CD4-positive, CD25-positive, alpha-beta regulatory T cell (primary cell): ENCODE measurements around the gene PKP4. TPM values are rescaled to one million over a fixed set of nuclear protein-coding genes. Genes with fewer than 3 reads are reported as not detected.

Experiments
- ATAC-seq, 2 donors: fragments of 150-1000 bp; cut with Tn5 transposase; one replicate each; pipeline ENCODE4 v1.10.0; 2021; ENCODE audit warnings: low read depth in 2 of 2, moderate number of reproducible peaks in 2 of 2, moderate library complexity in 1 of 2
- DNase-seq, 3 donors: peaks; one replicate each; pipeline versions ENCODE4 v3.0.0 to v3.0.0-alpha.2; 2012 to 2022; ENCODE audit warnings: mixed read lengths in 1 of 3
- H3K27ac ChIP-seq: one replicate; pipeline ENCODE4 v1.7.0; 2013; ENCODE audit warnings: mild to moderate bottlenecking, low read length; ENCODE audit not compliant: insufficient read depth, poor library complexity, severe bottlenecking
- H3K27me3 ChIP-seq: one replicate; pipeline ENCODE4 v1.7.0; 2013; ENCODE audit warnings: low read length; ENCODE audit not compliant: control insufficient read depth, insufficient read depth
- H3K36me3 ChIP-seq: one replicate; pipeline ENCODE4 v1.7.0; 2013; ENCODE audit warnings: mild to moderate bottlenecking, low read length, moderate library complexity; ENCODE audit not compliant: control insufficient read depth, insufficient read depth
- H3K4me1 ChIP-seq: 2 replicates; pipeline ENCODE4 v1.7.0; 2013; ENCODE audit warnings: mild to moderate bottlenecking, low read length; ENCODE audit not compliant: insufficient read depth, control insufficient read depth, poor library complexity, severe bottlenecking
- H3K4me3 ChIP-seq: one replicate; pipeline ENCODE4 v1.7.0; 2013; ENCODE audit warnings: low read depth, mild to moderate bottlenecking, low read length, moderate library complexity
- H3K9me3 ChIP-seq, 2 experiments: 1 replicate in 1 of 2; 2 replicates in 1 of 2; pipeline ENCODE4 v1.7.0; 2013; ENCODE audit warnings: low read length in 2 of 2, mild to moderate bottlenecking in 1 of 2, moderate library complexity in 1 of 2; ENCODE audit not compliant: control insufficient read depth in 2 of 2
- H3K27ac Mint-ChIP-seq, 3 donors: one replicate each; pipeline ENCODE4 v1.8.0; 2020 to 2022; ENCODE audit warnings: mild to moderate bottlenecking in 3 of 3, mixed read lengths in 3 of 3, moderate library complexity in 2 of 3
- H3K27me3 Mint-ChIP-seq: one replicate; pipeline ENCODE4 v1.8.0; 2022; ENCODE audit warnings: mild to moderate bottlenecking, mixed read lengths
- H3K36me3 Mint-ChIP-seq: one replicate; pipeline ENCODE4 v1.8.0; 2020; ENCODE audit warnings: mixed read lengths
- H3K4me1 Mint-ChIP-seq, 4 donors: one replicate each; pipeline ENCODE4 v1.8.0; 2020 to 2022; ENCODE audit warnings: mixed read lengths in 4 of 4, mild to moderate bottlenecking in 1 of 4
- H3K4me3 Mint-ChIP-seq, 4 donors: one replicate each; pipeline ENCODE4 v1.8.0; 2020 to 2022; ENCODE audit warnings: mild to moderate bottlenecking in 4 of 4, mixed read lengths in 4 of 4, moderate library complexity in 3 of 4
- H3K9me3 Mint-ChIP-seq, 7 donors: one replicate each; pipeline ENCODE4 v1.8.0; 2020 to 2022; ENCODE audit warnings: mixed read lengths in 7 of 7, mild to moderate bottlenecking in 3 of 7, moderate library complexity in 2 of 7
- polyA plus RNA-seq, 4 donors: library from polyadenylated mRNA; unstranded; fragments of 300-500 nt; fragmentation: Illumina TruSeq; gene quantifications; one replicate each; pipeline ENCODE4 v1.2.3, GENCODE V29; 2021
- total RNA-seq: library from RNA; stranded (reverse); gene quantifications from one replicate; pipeline ENCODE4 v1.2.3, GENCODE V29; 2022

PKP4 gene
- total and polyA plus RNA-seq, 5 donors from 2014 or later, result 1.9 to 21.9 (median 4.5) TPM

GRCh38 chr2:158603986-158604385, 147.2 kb downstream of the PKP4 start:
- Mint-ChIP-seq H3K4me1 (peaks cover 0 to 2% (median 0%) of the 10 kb centered on the region in 4 donors), H3K36me3 (peaks cover under 1% of the 10 kb centered on the region), H3K9me3 (peaks cover 0 to 1% (median 0%) of the 10 kb centered on the region in 7 donors), H3K4me3 (no peak overlapping the region), H3K27me3 (no peaks in the 10 kb centered on the region), H3K27ac (no peak overlapping the region)
- H3K4me3 ChIP-seq, result no peak overlapping the region
- no peaks in the 10 kb centered on the region for H3K27me3 ChIP-seq
- DNase-seq, result no peak
- ATAC-seq, result no peak
- H3K27ac ChIP-seq, result no peak overlapping the region
- H3K36me3 ChIP-seq, result no peaks in the 10 kb centered on the region
- H3K4me1 ChIP-seq, result no peaks in the 10 kb centered on the region
- no peaks in the 10 kb centered on the region for H3K9me3 ChIP-seq

DNA sequence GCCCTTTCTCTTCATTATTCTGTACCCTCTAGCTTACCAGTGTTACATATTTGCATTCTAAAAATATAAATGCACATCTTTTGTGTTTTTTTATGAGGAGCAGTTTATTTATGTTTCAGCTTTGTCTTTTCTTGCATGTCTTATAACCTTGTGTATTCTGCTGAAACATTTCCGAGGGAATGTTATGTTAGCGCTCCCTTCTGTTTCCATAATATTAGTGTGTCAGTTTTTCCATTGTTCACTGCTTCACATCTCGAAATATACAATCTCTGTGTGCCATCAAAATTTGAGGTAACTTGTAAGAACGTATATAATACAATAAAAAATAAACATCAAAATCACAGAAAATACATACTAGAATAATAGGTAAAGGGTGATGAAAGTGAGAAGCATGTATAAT, 153.3 kb downstream of the PKP4 start:
- no peak overlapping the region for H3K27ac Mint-ChIP-seq
- Histone ChIP-seq H3K36me3 (no peaks in the 10 kb centered on the region), H3K27me3 (no peaks in the 10 kb centered on the region), H3K4me3 (no peak overlapping the region), H3K9me3 (no peaks in the 10 kb centered on the region), H3K4me1 (no peaks in the 10 kb centered on the region), H3K27ac (no peak overlapping the region)
- peaks cover 0 to 5% (median 0%) of the 10 kb centered on the region in 4 donors for H3K4me1 Mint-ChIP-seq
- no peaks in the 10 kb centered on the region for H3K27me3 Mint-ChIP-seq
- no peak overlapping the region for H3K4me3 Mint-ChIP-seq
- ATAC-seq, result no peak
- no peak for DNase-seq
- peaks cover 0 to 1% (median 0%) of the 10 kb centered on the region in 7 donors for H3K9me3 Mint-ChIP-seq
- no peaks in the 10 kb centered on the region for H3K36me3 Mint-ChIP-seq

DNA sequence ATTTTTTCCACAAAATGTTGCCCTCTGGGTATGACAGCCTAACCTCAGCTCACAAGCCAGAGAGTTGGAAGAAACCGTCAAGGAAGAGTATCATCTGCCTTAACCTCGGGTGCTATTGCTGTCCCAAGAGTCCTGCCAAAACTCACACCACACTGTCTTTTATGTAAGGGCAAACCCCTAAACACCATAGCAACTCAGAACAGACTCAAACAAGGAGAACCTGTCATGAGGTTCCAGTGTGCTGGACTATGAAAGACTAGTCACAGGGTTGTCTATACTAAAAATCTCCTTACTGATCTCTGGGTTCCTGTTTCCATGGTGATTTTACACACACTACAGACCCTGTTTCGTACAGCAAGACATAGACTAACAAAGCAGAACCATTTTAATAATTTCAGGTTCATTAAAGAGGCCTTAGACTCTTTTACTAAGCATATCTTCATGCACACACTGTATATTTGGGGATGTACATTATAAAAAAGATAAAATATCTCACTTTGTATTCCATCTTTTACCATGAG, 159.8 kb downstream of the PKP4 start:
- Histone ChIP-seq H3K27me3 (no peaks in the 10 kb centered on the region), H3K4me1 (no peaks in the 10 kb centered on the region), H3K36me3 (peaks cover 8% of the 10 kb centered on the region), H3K27ac (no peak overlapping the region), H3K4me3 (no peak overlapping the region), H3K9me3 (no peaks in the 10 kb centered on the region)
- Mint-ChIP-seq H3K36me3 (peaks cover 4% of the 10 kb centered on the region), H3K27ac (peak overlapping the region in 1 of 3 donors; percentile 38), H3K4me1 (no peaks in the 10 kb centered on the region), H3K4me3 (no peak overlapping the region), H3K9me3 (no peaks in the 10 kb centered on the region), H3K27me3 (no peaks in the 10 kb centered on the region)
- no peak for ATAC-seq
- DNase-seq, result no peak

DNA sequence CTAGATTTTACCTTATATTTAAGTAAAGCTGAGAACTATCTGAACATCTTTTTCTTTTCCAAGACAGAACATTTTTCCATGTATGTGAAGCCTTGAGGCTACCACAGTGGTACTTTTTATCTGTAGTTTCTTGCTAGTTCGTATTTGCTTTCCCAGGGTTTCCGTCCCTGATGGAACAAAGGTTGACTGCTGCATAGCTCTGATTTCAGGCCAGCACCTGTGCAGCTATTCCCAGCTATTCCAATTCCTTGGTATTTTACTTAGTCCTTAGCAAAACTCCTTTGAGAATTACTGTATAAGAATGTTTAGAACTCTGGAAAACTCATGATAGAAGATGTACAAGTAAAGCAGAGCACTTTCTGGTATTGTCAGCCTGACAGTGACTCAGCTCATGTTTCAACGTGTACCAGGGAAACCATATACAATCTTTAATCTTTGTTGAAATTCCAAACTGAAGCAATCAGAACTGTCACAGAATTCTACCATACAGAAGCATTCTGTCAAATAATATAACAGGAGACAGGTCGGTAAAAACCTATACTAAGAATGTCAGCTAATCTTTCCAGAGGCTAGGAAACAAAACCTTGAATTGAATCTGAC, 162.2 kb downstream of the PKP4 start:
- H3K27ac Mint-ChIP-seq, result no peak overlapping the region
- no peak for DNase-seq
- H3K4me3 ChIP-seq, result no peak overlapping the region
- H3K36me3 ChIP-seq, result peaks cover 17% of the 10 kb centered on the region
- no peaks in the 10 kb centered on the region for H3K27me3 ChIP-seq
- ATAC-seq, result no peak
- no peak overlapping the region for H3K27ac ChIP-seq
- no peaks in the 10 kb centered on the region for H3K9me3 ChIP-seq
- no peaks in the 10 kb centered on the region for H3K9me3 Mint-ChIP-seq
- H3K36me3 Mint-ChIP-seq, result peaks cover 17% of the 10 kb centered on the region
- no peaks in the 10 kb centered on the region for H3K27me3 Mint-ChIP-seq
- H3K4me1 ChIP-seq, result no peaks in the 10 kb centered on the region
- peaks cover 0 to 3% (median 0%) of the 10 kb centered on the region in 4 donors for H3K4me1 Mint-ChIP-seq
- H3K4me3 Mint-ChIP-seq, result no peak overlapping the region

GRCh38 chr2:158619496-158619895, 162.7 kb downstream of the PKP4 start:
- Histone ChIP-seq H3K36me3 (peaks cover 17% of the 10 kb centered on the region), H3K27ac (no peak overlapping the region), H3K4me3 (no peak overlapping the region), H3K4me1 (no peaks in the 10 kb centered on the region), H3K27me3 (no peaks in the 10 kb centered on the region), H3K9me3 (no peaks in the 10 kb centered on the region)
- Mint-ChIP-seq H3K4me1 (peaks cover 0 to 3% (median 0%) of the 10 kb centered on the region in 4 donors), H3K4me3 (no peak overlapping the region), H3K27me3 (no peaks in the 10 kb centered on the region), H3K36me3 (peaks cover 19% of the 10 kb centered on the region), H3K9me3 (no peaks in the 10 kb centered on the region), H3K27ac (no peak overlapping the region)
- ATAC-seq, result no peak
- peak in 1 of 3 donors; percentile 3 for DNase-seq

GRCh38 chr2:158620656-158621055, 163.9 kb downstream of the PKP4 start:
- Histone ChIP-seq H3K27ac (no peak overlapping the region), H3K9me3 (no peaks in the 10 kb centered on the region), H3K4me3 (no peak overlapping the region), H3K4me1 (no peaks in the 10 kb centered on the region), H3K27me3 (no peaks in the 10 kb centered on the region), H3K36me3 (peaks cover 24% of the 10 kb centered on the region)
- peaks cover 0 to 3% (median 0%) of the 10 kb centered on the region in 4 donors for H3K4me1 Mint-ChIP-seq
- H3K9me3 Mint-ChIP-seq, result no peaks in the 10 kb centered on the region
- H3K36me3 Mint-ChIP-seq, result peaks cover 27% of the 10 kb centered on the region
- H3K4me3 Mint-ChIP-seq, result no peak overlapping the region
- ATAC-seq (no peak), DNase-seq (no peak)
- no peak overlapping the region for H3K27ac Mint-ChIP-seq
- no peaks in the 10 kb centered on the region for H3K27me3 Mint-ChIP-seq

GRCh38 chr2:158624071-158624667, 167.4 kb downstream of the PKP4 start:
- Mint-ChIP-seq H3K27me3 (no peaks in the 10 kb centered on the region), H3K4me1 (peaks cover 0 to 3% (median 0%) of the 10 kb centered on the region in 4 donors), H3K4me3 (no peak overlapping the region), H3K27ac (peak overlapping the region in 1 of 3 donors; percentile 73), H3K9me3 (no peaks in the 10 kb centered on the region), H3K36me3 (peaks cover 27% of the 10 kb centered on the region)
- H3K9me3 ChIP-seq, result no peaks in the 10 kb centered on the region
- H3K27ac ChIP-seq, result no peak overlapping the region
- no peaks in the 10 kb centered on the region for H3K27me3 ChIP-seq
- ATAC-seq, result no peak
- H3K36me3 ChIP-seq, result peaks cover 21% of the 10 kb centered on the region
- no peak overlapping the region for H3K4me3 ChIP-seq
- no peak for DNase-seq
- H3K4me1 ChIP-seq, result no peaks in the 10 kb centered on the region

DNA sequence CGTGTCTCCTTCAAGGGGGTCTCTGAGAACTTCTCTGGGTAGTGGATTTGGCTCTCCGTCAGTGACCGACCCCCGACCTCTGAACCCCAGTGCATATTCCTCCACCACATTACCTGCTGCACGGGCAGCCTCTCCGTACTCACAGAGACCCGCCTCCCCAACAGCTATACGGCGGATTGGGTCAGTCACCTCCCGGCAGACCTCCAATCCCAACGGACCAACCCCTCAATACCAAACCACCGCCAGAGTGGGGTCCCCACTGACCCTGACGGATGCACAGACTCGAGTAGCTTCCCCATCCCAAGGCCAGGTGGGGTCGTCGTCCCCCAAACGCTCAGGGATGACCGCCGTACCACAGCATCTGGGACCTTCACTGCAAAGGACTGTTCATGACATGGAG, 168.2 kb downstream of the PKP4 start:
- DNase-seq (no peak), ATAC-seq (no peak)
- H3K9me3 Mint-ChIP-seq, result no peaks in the 10 kb centered on the region
- no peaks in the 10 kb centered on the region for H3K4me1 ChIP-seq
- peaks cover 21% of the 10 kb centered on the region for H3K36me3 ChIP-seq
- peak overlapping the region in 1 of 3 donors; percentile 65 for H3K27ac Mint-ChIP-seq
- peaks cover 0 to 3% (median 0%) of the 10 kb centered on the region in 4 donors for H3K4me1 Mint-ChIP-seq
- H3K4me3 ChIP-seq, result no peak overlapping the region
- H3K27me3 Mint-ChIP-seq, result no peaks in the 10 kb centered on the region
- H3K27ac ChIP-seq, result no peak overlapping the region
- H3K27me3 ChIP-seq, result no peaks in the 10 kb centered on the region
- H3K9me3 ChIP-seq, result no peaks in the 10 kb centered on the region
- H3K4me3 Mint-ChIP-seq, result no peak overlapping the region
- H3K36me3 Mint-ChIP-seq, result peaks cover 27% of the 10 kb centered on the region
